ENCODE results near the gene TMEM185B.

GRCh38 chr2:120221616-120222015 lies 1.6 kb downstream of the TMEM185B start:
- no peak for TF ChIP-seq POLR2A (IDR thresholded peaks at IDR 0.05)
- no peak for TF ChIP-seq CTCF (IDR thresholded peaks at IDR 0.05)
- no peak for TF ChIP-seq POLR2AphosphoS5 (IDR thresholded peaks at IDR 0.05)
